NOMO-1 treated with dmso at 0.1 percent for 144 hours (cell line): ENCODE measurements around the gene CFAP90.

ENCODE experiments used
- DNase-seq: peaks from one replicate; lab custom pipeline; 2025; ENCODE audit not compliant: unreplicated experiment; lab: John Stamatoyannopoulos, UW

Gene CFAP90

GRCh38 chr5:7868773-7869473, 18.0 kb upstream of the CFAP90 start, which contains the start of the genes FASTKD3 and MTRR:
Gene FASTKD3 (minus strand): TSS chr5:7869031. CDS start chr5:7868083, 948 bp downstream.
Gene MTRR (plus strand): TSS chr5:7869148. CDS start chr5:7870795, 1,647 bp downstream.
- DNase-seq, result peak; percentile 99

- no peak for DNase-seq
These were observed 17.5 kb upstream of the CFAP90 start for GRCh38 chr5:7868427-7868772.

GRCh38 chr5:7867260-7867659, 16.3 kb upstream of the CFAP90 start:
- DNase-seq, result no peak

- no peak for DNase-seq
These were observed 15.3 kb upstream of the CFAP90 start for GRCh38 chr5:7866196-7866595.

- no peak for DNase-seq
These were observed 7.1 kb upstream of the CFAP90 start for GRCh38 chr5:7857926-7858632.

- DNase-seq, result no peak
These were observed 6.4 kb upstream of the CFAP90 start for GRCh38 chr5:7857361-7857760.

- peak; percentile 60 for DNase-seq
These were observed 5.9 kb upstream of the CFAP90 start for GRCh38 chr5:7856855-7857254.

- no peak for DNase-seq
These were observed 4.7 kb upstream of the CFAP90 start for GRCh38 chr5:7855611-7856010.

- no peak for DNase-seq
These were observed 2.1 kb upstream of the CFAP90 start for GRCh38 chr5:7852988-7853387.

- no peak for DNase-seq
These were observed 1.6 kb upstream of the CFAP90 start for GRCh38 chr5:7852542-7852941.

GRCh38 chr5:7851617-7852289, 820 bp upstream of the CFAP90 start:
- no peak for DNase-seq

GRCh38 chr5:7851240-7851592, 283 bp upstream of the CFAP90 start:
- DNase-seq, result no peak

GRCh38 chr5:7849681-7850394, 1.1 kb downstream of the CFAP90 start:
- no peak for DNase-seq

- DNase-seq, result no peak
These were observed 2.6 kb downstream of the CFAP90 start for GRCh38 chr5:7848296-7848695.

GRCh38 chr5:7846327-7846726, 4.6 kb downstream of the CFAP90 start:
- no peak for DNase-seq

- no peak for DNase-seq
These were observed 5.4 kb downstream of the CFAP90 start for GRCh38 chr5:7845557-7845956.

GRCh38 chr5:7844901-7845300, 6.0 kb downstream of the CFAP90 start:
- DNase-seq, result no peak

GRCh38 chr5:7842531-7842930, 8.4 kb downstream of the CFAP90 start:
- no peak for DNase-seq

- DNase-seq, result no peak
These were observed 13.5 kb downstream of the CFAP90 start for GRCh38 chr5:7837403-7837802.

- no peak for DNase-seq
These were observed 16.0 kb downstream of the CFAP90 start for GRCh38 chr5:7834982-7835381.

- DNase-seq, result no peak
These were observed 22.7 kb downstream of the CFAP90 start for GRCh38 chr5:7828269-7828668.

GRCh38 chr5:7827610-7828009, 23.3 kb downstream of the CFAP90 start:
- DNase-seq, result no peak
